Iris pigment epithelial cell (primary cell): ENCODE measurements around the gene PDIA4.

ENCODE experiments used
- DNase-seq: peaks from one replicate; pipeline ENCODE4 v3.0.0-alpha.2; 2011; ENCODE audit warnings: low read depth

The PDIA4 gene

DNA sequence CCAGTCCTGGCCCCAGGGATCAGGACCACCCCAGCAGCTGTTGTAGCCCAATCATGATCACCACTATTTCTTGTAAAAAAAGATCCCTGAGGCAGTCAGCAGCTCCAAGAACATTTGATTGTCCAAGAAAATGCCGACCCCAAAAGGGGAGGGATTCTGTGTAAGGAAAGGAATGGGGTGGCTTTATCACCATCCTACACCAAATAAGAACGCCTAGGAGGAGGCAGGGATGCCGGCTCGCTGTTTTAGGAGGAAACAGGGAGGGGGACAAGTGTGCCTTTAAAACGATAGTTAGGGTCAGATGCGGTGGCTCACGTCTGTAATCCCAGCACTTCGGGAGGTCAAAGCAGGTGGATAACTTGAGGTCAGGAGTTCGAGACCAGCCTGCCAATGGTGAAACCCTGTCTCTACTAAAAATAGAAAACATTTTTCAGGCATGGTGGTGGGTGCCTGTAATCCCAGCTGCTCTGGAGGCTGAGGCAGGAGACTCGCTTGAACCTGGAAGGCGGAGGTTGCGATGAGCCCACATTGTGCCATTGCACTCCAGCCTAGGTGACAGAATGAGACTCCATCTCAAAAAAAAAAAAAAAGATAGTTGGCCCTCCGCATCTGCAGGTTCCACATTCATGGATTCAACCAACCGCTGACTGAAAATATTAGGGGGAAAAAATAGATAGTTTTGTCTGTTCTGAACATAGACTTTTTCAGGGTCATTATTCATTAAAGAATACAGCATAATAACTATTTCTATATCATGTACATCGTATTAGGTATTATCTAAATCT lies 63.6 kb downstream of the PDIA4 start:
- no peak for DNase-seq

DNA sequence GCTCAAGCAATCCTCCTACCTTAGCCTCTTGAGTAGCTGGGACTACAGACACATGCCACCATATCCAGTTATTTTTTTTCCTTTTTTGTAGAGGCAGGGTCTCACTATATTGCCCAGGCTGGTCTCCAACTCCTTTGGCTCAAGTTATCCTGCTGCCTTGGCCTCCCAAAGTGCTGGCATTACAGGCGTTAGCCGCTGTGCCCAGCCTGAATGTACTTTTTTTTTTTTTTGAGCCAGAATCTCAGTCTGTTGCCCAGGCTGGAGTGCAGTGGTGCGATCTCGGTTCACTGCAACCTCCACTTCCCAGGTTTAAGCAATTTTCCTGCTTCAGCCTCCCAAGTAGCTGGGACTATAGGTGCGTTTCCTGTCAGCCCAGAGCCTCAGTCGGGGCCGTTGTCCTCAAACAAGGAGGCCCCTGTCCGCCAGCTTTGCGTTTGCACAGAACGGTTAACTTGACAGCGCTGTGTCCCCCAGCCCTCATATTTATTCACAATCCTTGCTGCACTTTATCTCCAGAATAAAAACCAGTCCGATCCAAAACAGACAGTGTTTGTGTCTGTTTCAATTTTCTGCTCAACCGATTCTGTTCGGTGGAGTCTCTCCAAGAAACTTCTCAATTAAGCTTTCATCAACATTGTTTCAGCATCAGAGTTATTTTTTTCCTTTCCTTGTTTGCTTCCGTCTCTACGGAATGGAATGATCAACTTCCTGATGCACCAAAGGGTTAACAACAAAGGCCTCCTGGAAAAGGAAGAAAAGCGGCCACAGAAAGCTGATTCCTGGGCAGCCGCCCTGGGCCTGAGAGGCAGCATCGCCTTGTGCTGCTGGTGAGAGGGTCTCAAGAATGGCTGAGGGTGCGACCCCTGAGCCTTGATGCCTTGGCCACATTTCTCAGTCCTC lies 64.5 kb downstream of the PDIA4 start:
- DNase-seq, result no peak

DNA sequence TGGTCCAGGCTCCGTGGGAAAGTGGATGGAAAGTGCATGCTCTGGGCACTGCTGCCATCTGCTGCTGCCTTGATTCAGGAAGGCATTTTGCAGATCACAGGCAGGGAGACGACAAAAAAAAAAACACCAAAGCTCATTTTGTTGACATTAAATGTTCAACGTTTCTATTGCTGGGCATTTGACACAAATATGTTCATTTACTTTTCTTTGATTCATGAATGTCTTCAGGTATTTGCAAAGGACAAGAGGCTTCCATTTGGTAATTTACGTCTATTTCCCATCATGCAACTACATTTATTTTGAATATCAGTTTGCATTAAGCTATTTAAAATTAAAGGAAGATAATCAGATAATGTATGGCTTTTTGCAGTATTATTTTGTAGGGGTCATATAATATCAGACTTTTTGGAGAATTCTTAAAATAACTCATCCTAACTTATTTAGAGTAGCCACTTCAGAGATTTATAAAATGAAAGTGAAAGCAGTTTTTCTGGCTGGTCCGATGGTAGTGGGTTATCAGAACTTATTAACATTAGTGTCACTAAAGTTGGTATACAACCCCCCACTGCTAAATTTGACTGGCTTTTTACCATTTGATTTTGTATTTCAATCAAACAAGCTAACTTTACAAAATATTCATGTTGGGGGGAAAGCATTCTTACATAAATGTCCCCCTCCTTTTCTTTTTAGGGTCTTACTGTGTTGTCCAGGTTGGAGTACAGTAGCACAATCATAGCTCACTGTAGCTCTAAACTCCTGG lies 65.3 kb downstream of the PDIA4 start:
- peak; percentile 70 for DNase-seq

DNA sequence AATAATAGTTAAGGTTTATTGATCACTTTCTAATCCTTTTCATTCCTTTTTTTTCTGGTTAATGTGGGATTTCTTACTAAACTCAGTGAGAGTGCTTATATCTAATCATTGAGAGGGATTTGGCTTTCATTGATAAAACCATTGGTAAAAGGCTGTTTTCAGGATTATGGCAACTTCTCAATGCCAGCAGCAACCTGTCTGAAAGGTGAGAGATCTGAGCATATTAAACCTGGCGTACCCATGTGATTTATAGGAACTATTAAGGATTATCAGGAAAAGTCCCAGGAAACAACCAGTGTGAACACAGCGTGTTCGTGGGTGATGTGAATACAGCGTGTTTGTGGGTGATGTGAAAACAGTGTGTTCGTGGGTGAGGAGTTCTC lies 65.9 kb downstream of the PDIA4 start:
- no peak for DNase-seq

DNA sequence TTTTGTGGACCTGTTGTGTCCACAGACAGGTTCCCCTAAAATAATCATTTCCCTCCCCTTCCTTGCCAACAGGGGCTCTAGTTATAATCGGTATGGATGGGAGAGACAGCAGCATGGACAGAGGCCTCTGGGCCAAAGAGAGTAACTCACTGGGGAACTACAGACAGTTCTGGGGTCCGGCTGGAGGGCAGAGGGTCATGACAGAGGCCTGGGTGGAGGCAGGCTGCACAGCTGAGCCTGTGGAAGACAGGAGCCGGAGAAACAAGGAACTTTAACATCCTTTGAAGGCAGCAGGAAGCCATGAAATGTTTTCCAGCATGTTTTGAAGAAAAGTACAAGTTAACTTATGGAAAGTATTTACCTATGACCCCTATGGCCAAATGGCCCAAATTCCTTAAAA lies 68.6 kb downstream of the PDIA4 start:
- DNase-seq, result no peak

DNA sequence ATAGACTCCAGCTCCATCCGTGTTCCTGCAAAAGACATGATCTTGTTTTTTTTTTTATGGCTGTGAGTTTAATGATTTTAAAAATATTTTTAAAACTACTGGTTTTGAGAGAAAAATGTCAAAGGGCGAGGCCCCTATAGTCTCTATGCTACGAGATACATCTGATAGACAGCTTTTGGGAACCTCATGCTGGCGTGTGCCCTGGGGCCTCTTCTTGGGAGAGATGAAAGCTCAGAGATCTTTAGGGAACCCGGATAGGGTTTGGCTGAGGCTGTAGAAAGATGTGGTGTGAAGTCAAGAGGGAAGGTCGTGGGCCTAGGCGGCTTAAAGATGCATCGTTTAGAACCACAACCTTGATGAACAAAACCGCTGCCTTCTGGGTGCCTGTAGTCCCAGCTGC lies 70.2 kb downstream of the PDIA4 start:
- no peak for DNase-seq

DNA sequence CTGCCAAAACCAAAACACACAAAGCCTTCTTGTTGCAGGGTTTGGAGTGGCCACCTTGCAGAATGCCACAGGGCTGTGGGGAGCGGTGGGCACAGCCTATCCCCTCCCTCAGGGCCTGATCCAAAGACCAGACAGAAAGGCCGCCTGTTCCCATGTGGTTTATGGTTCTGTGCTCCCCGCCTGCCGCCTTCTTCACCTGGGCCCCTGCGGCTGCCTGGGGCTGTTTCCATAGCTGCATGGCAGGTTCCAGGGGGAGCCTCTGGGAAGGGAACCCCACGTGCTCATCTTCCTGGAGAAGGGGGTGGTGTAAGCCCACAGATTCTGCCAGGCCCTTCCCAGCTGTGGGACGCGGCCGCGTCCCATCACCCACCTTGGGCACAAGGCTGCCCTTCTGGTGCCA lies 73.5 kb downstream of the PDIA4 start:
- DNase-seq, result no peak

DNA sequence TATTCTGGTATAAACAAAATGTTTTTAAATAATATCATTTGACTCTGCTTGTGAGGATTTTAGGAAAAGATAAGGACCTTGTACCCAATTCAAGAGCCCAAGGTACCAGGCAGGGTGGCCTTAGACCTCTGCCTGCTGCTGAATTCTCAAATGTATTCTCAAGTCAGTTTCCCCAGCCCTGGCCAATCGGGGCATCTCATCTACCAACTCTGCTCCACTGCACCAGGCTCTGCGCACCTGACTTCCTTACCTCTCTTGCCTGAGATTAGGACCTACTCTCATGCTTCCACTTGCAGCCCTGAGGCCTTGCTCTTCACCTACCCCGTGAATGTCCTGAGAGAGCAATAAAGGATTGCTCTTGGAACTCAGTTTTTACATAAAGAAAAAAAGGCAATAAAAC lies 74.6 kb downstream of the PDIA4 start:
- DNase-seq, result no peak
